Kidney (tissue), 14 donors: ENCODE data around the gene XYLT1. TPM values are rescaled to one million over a fixed set of nuclear protein-coding genes. Genes with fewer than 3 reads are reported as not detected.

Experiments used
- DNase-seq, 5 donors: peaks; one replicate each; pipeline ENCODE4 v3.0.0-alpha.2; 2013 to 2020
- FAIRE-seq: peaks from 2 replicates; lab custom pipeline; 2012; peaks lifted over from hg19 to GRCh38; lab: Jason Lieb, UNC
- H3K27ac ChIP-seq, 2 donors: one replicate each; pipeline ENCODE4 v1.7.0; 2013; ENCODE audit warnings: low read depth in 2 of 2, low read length in 2 of 2, inconsistent platforms in 1 of 2
- H3K27me3 ChIP-seq: one replicate; pipeline ENCODE4 v1.7.1; 2013; ENCODE audit warnings: low read length, inconsistent platforms; ENCODE audit not compliant: control insufficient read depth, insufficient read depth
- H3K36me3 ChIP-seq, 3 donors: one replicate each; pipeline versions ENCODE4 v1.7.0 to v1.7.1; 2013; ENCODE audit warnings: low read length in 3 of 3, control low read depth in 1 of 3, inconsistent platforms in 1 of 3; ENCODE audit not compliant: insufficient read depth in 3 of 3, control insufficient read depth in 2 of 3
- H3K4me1 ChIP-seq, 3 donors: one replicate each; pipeline versions ENCODE4 v1.7.0 to v1.7.1; 2013; ENCODE audit warnings: low read length in 3 of 3, inconsistent platforms in 1 of 3, low read depth in 1 of 3; ENCODE audit not compliant: control insufficient read depth in 2 of 3, insufficient read depth in 2 of 3
- H3K4me3 ChIP-seq, 3 donors: one replicate each; pipeline versions ENCODE4 v1.7.0 to v1.8.1; 2013; ENCODE audit warnings: low read length in 3 of 3, control low read depth in 1 of 3, inconsistent platforms in 1 of 3
- H3K9ac ChIP-seq, 3 donors: one replicate each; pipeline versions ENCODE4 v1.7.0 to v1.7.1; 2013; ENCODE audit warnings: low read length in 3 of 3, control low read depth in 1 of 3, inconsistent platforms in 1 of 3
- H3K9me3 ChIP-seq, 3 donors: one replicate each; pipeline versions ENCODE4 v1.7.0 to v1.7.1; 2013; ENCODE audit warnings: low read length in 3 of 3, control low read depth in 1 of 3, inconsistent platforms in 1 of 3; ENCODE audit not compliant: control insufficient read depth in 2 of 3, insufficient read depth in 1 of 3
- intact Hi-C: fragments of 100-400 bp; cut with DNase I; formaldehyde crosslinking; loops from one replicate; pipeline ENCODE4 v1.11.1; 2022
- polyA plus RNA-seq: library from polyadenylated mRNA; stranded (reverse); fragments of 350-450 nt; fragmentation: Illumina TruSeq; extraction: RNeasy Lipid Tissue Mini Kit (QIAGEN cat#74804); gene quantifications from one replicate; pipeline ENCODE4 v1.2.3, GENCODE V29; 2014; ENCODE audit warnings: low read depth, low replicate concordance; ENCODE audit not compliant: insufficient read depth
- total RNA-seq: library from RNA; stranded (reverse); fragmentation: NEBNext Ultra II Directional; extraction: Animal tissue kit (Norgen Biotek cat#: 25700); gene quantifications from one replicate; pipeline ENCODE4 v1.2.1, GENCODE V29; 2021
- TF ChIP-seq, protein P1 (sequence below): IDR thresholded peaks from 3 replicates; pipeline ENCODE4 v1.5.1; 2012; ENCODE audit warnings: mild to moderate bottlenecking, moderate library complexity, borderline replicate concordance; ENCODE audit not compliant: insufficient read depth; ENCODE audit errors: extremely low read depth
- donor health status: control.
- donor health status: control.
- donor health status: control.
- donor health status: control.
- donor health status: control.
- donor health status: DM: yes; HTN: yes; CAD: no.
- donor health status: Normal renal cell carcinoma (clear cell type).

Gene XYLT1
- total and polyA plus RNA-seq, 2 donors from 2014 or later = 0.52 to 7.6 TPM

DNA sequence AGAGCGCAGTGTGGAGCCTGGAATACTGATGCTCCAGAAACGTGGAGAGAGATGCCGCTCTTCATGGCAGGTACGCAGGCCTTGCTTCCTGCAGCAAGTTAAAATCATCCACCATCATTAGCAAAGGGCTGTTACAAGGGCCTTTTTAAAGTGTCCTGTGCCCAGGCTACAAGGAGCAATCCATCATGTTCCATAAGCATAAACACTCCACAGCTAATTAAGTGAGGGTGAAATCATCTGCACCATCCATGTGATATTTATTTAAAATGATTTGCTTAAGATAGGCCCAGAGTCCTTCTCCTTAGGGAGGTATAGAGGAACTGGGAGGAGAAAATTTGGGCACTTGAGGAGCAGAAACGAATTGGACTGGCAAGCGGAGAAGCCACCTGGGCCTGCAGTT lies 372.1 kb downstream of the XYLT1 start:
- H3K27me3 ChIP-seq = no peaks in the 10 kb centered on the region
- no peaks in the 10 kb centered on the region for H3K4me1 ChIP-seq
- TF ChIP-seq, protein P1, sequence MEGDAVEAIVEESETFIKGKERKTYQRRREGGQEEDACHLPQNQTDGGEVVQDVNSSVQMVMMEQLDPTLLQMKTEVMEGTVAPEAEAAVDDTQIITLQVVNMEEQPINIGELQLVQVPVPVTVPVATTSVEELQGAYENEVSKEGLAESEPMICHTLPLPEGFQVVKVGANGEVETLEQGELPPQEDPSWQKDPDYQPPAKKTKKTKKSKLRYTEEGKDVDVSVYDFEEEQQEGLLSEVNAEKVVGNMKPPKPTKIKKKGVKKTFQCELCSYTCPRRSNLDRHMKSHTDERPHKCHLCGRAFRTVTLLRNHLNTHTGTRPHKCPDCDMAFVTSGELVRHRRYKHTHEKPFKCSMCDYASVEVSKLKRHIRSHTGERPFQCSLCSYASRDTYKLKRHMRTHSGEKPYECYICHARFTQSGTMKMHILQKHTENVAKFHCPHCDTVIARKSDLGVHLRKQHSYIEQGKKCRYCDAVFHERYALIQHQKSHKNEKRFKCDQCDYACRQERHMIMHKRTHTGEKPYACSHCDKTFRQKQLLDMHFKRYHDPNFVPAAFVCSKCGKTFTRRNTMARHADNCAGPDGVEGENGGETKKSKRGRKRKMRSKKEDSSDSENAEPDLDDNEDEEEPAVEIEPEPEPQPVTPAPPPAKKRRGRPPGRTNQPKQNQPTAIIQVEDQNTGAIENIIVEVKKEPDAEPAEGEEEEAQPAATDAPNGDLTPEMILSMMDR = no peak
- no peak overlapping the region for H3K27ac ChIP-seq
- no peaks in the 10 kb centered on the region for H3K9me3 ChIP-seq
- no peak overlapping the region for H3K9ac ChIP-seq
- no peaks in the 10 kb centered on the region for H3K36me3 ChIP-seq
- intact Hi-C loops = no loop called here
- no peak overlapping the region for H3K4me3 ChIP-seq
- FAIRE-seq (no peak), DNase-seq (no peak)

GRCh38 chr16:17084130-17084529 lies 386.6 kb downstream of the XYLT1 start:
- intact Hi-C loops = no loop called here
- Histone ChIP-seq H3K27ac (no peak overlapping the region), H3K27me3 (no peaks in the 10 kb centered on the region), H3K36me3 (no peaks in the 10 kb centered on the region), H3K9ac (no peak overlapping the region), H3K9me3 (no peaks in the 10 kb centered on the region), H3K4me1 (no peaks in the 10 kb centered on the region), H3K4me3 (no peak overlapping the region)
- DNase-seq (peak in 1 of 5 donors; percentile 13), FAIRE-seq (no peak)
- TF ChIP-seq, protein P1 = no peak

GRCh38 chr16:17083628-17084027 lies 387.1 kb downstream of the XYLT1 start:
- Histone ChIP-seq H3K4me3 (no peak overlapping the region), H3K36me3 (no peaks in the 10 kb centered on the region), H3K9ac (no peak overlapping the region), H3K27me3 (no peaks in the 10 kb centered on the region), H3K4me1 (no peaks in the 10 kb centered on the region), H3K9me3 (no peaks in the 10 kb centered on the region), H3K27ac (no peak overlapping the region)
- DNase-seq (no peak), FAIRE-seq (no peak)
- TF ChIP-seq, protein P1 = no peak
- intact Hi-C loops = no loop called here
